ENCODE results near the gene TXNDC5.

The TXNDC5 gene

GRCh38 chr6:7846966-7847818, 63.4 kb downstream of the TXNDC5 start:
- no peak for TF ChIP-seq REST (IDR thresholded peaks at IDR 0.05; ENCODE audit: insufficient replicate concordance, low read depth)
- no peak for TF ChIP-seq GABPA (IDR thresholded peaks at IDR 0.05; ENCODE audit: low read depth)
- no peak for TF ChIP-seq CTCF (IDR thresholded peaks at IDR 0.05; ENCODE audit: insufficient read depth, low read length)
- TF ChIP-seq SPI1 (IDR thresholded peaks at IDR 0.05; ENCODE audit: borderline replicate concordance, low read depth): no peak
- no peak for TF ChIP-seq POLR2AphosphoS5 (IDR thresholded peaks at IDR 0.05; ENCODE audit: low read depth)
- Histone ChIP-seq H3K27me3 (ENCODE audit: insufficient read depth, poor library complexity, severe bottlenecking) (no peaks in the 10 kb centered on the region), H3K27ac (replicated peaks) (no peak overlapping the region), H3K4me3 (replicated peaks; ENCODE audit: insufficient read depth, low read length) (no peak overlapping the region)
- DNase-seq (ENCODE audit: low read depth in 1 of 2, low spot score in 1 of 2): no peak

- Histone ChIP-seq H3K27ac (replicated peaks) (no peak overlapping the region), H3K4me3 (replicated peaks; ENCODE audit: insufficient read depth, low read length) (no peak overlapping the region), H3K27me3 (ENCODE audit: insufficient read depth, poor library complexity, severe bottlenecking) (no peaks in the 10 kb centered on the region)
- DNase-seq (ENCODE audit: low read depth in 1 of 2, low spot score in 1 of 2): no peak
- no peak for TF ChIP-seq CTCF (IDR thresholded peaks at IDR 0.05; ENCODE audit: insufficient read depth, low read length)
These were observed 68.7 kb downstream of the TXNDC5 start for GRCh38 chr6:7841781-7842468.

GRCh38 chr6:7836371-7837026, 74.1 kb downstream of the TXNDC5 start:
- no peak for TF ChIP-seq CTCF (IDR thresholded peaks at IDR 0.05; ENCODE audit: insufficient read depth, low read length)
- no peak for TF ChIP-seq REST (IDR thresholded peaks at IDR 0.05; ENCODE audit: insufficient replicate concordance, low read depth)
- TF ChIP-seq POLR2AphosphoS5 (IDR thresholded peaks at IDR 0.05; ENCODE audit: low read depth): no peak
- no peak for TF ChIP-seq GABPA (IDR thresholded peaks at IDR 0.05; ENCODE audit: low read depth)
- TF ChIP-seq SPI1 (IDR thresholded peaks at IDR 0.05; ENCODE audit: borderline replicate concordance, low read depth): no peak
- no peak overlapping the region for H3K27ac ChIP-seq (replicated peaks)
- DNase-seq (ENCODE audit: low read depth in 1 of 2, low spot score in 1 of 2): no peak
- H3K4me3 ChIP-seq (replicated peaks; ENCODE audit: insufficient read depth, low read length): no peak overlapping the region
- H3K27me3 ChIP-seq (ENCODE audit: insufficient read depth, poor library complexity, severe bottlenecking): no peaks in the 10 kb centered on the region

Data from HL-60 (cell line).